Stimulated activated CD4-positive, alpha-beta T cell treated with anti-CD3 and anti-CD28 coated beads, Interleukin-1b, Interleukin-23, amount 100 ng/mL, for 24 hours (primary cell): ENCODE measurements around the gene SLC38A1.

Experiments
- DNase-seq, 4 experiments: peaks; one replicate each; pipeline ENCODE4 v3.0.0-alpha.2; 2020; ENCODE audit warnings: low read depth in 4 of 4, low spot score in 1 of 4

Gene SLC38A1

GRCh38 chr12:46234000-46234399 is 34.8 kb downstream of the SLC38A1 start:
- DNase-seq, result no peak

DNA sequence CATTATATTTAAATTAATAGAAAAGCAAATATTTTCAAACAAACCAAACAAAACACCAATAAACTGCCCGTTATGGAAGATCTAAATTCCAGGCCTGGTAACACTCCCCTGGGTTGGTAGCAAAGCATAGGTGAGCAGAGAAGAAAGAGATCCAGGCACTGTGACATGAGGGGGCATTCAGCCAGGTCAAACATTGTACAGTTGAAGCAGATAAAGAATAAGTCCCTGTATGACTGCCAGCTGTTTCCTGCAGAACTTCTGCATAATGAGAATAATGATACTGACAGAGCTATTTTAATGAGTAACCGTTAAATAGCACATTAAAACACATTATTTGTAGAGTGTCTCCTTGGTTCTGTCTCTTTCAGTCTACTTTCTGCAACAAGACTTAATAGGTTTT is 35.4 kb downstream of the SLC38A1 start:
- no peak for DNase-seq

- DNase-seq, result no peak
Observed at GRCh38 chr12:46230983-46231382, 37.9 kb downstream of the SLC38A1 start.

- DNase-seq, result no peak
Observed at GRCh38 chr12:46230306-46230705, 38.5 kb downstream of the SLC38A1 start.

- DNase-seq, result no peak
Observed at GRCh38 chr12:46227616-46228015, 41.2 kb downstream of the SLC38A1 start.

- no peak for DNase-seq
Observed at GRCh38 chr12:46224386-46224785, 44.5 kb downstream of the SLC38A1 start.

DNA sequence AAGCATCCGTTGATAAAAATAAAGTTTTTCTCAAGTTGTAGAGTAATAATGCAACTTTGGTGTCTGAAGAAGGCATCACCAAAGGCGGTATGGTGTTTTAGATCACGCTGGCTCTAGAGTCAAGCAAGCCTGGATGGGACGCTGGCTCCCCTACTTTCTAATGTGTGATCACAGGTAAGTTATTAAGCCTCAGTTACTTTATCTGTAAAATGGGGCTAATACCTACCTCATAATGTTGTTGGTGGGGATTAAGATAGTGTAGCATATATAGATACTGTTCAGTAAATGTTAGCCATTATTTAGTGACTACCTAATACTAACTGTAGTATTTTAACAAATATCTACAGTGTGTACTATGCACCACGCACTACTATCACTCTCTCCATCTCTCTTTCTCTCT is 45.8 kb downstream of the SLC38A1 start:
- no peak for DNase-seq

- DNase-seq, result no peak
Observed at GRCh38 chr12:46222636-46223035, 46.2 kb downstream of the SLC38A1 start.

GRCh38 chr12:46221255-46222128 is 47.4 kb downstream of the SLC38A1 start:
- no peak for DNase-seq

- DNase-seq, result peak in 1 of 4 experiments; percentile 48
Observed at GRCh38 chr12:46219877-46220655, 48.8 kb downstream of the SLC38A1 start.

- no peak for DNase-seq
Observed at GRCh38 chr12:46219132-46219876, 49.5 kb downstream of the SLC38A1 start.

GRCh38 chr12:46218322-46219095 is 50.3 kb downstream of the SLC38A1 start:
- no peak for DNase-seq

DNA sequence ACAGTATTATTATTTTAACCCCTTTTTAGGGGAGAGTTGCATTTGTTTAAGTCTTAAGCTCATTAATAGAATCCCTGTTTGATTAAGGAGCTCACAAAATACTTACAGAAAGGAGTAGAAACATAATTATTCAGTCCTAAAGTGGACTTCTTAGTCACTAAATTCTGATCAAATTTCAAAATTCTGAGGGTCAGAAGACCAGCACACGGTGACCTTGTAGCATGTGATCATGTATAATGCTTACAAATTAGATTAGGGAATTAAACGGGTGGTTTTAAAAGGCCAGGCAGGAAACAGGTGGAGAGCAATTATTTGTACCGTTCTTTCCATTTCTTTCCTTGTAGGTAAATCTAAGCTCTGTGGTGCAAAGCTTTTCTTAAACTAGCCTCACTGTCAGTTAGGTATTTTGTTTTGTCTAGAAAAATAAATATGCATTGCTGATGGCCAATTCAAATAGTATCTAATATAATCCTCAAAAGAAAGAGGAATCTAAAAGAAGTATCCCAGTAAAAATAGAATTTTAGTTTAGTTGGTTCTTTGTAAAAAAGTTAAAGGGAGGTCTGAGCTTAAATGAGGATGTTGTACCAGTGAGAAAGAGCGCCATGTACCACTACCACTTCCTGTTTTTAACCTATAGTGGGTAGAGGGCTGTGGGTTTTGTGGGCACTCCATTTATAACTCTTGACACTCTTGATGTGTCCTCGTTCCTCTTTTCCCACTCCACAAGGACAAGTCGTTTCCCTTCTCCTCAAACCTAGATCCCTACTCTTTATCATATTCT is 51.1 kb downstream of the SLC38A1 start:
- DNase-seq, result no peak

GRCh38 chr12:46214668-46215436 is 54.0 kb downstream of the SLC38A1 start:
- DNase-seq, result peak in 2 of 4 experiments; percentile 62 to 68

DNA sequence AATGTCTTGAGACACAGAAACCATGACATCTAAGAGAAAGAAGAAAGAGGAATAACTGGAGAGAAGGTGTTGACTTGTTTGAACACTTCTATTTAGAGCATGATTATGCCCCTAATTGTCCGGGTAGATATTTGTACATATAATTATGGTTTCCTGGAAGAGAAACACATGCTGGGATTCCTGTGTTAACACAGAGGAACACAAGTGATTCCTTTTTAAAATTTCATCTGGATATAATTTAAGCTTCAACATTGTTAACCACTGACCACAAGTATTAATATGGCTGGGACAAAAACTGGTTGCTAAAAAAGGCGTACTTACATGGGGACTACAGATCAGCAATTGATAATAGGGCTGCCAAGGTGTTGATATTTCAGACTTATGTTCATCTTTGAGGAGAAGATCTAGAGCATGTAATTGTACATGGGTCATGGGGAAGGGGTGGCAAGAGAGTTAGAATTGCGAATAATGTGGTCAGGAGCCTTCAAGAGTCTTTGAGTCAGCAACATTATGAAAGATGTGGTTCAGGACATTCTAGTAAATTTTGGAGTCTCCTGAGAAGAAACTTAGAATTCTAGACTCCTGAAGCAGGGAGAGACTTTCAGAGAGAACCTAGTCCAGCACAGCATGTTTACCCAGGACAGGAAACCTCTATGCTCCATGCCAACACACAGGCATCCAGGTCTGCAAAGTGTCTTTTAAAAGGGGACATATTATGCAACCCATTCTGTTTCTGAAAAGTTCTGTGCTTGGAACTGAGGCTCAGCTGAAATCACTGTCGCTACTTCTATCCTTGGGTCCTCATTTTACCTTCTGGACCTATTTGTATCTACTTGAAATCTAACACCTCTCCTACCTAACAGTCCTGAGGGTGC is 56.5 kb downstream of the SLC38A1 start:
- no peak for DNase-seq

GRCh38 chr12:46210873-46211439 is 57.9 kb downstream of the SLC38A1 start:
- no peak for DNase-seq

- peak in 3 of 4 experiments; percentile 43 to 62 (median 57) for DNase-seq
Observed at GRCh38 chr12:46209914-46210872, 58.6 kb downstream of the SLC38A1 start.
